ENCODE data around the gene RBM6. TPM values are rescaled to one million over a fixed set of nuclear protein-coding genes. Genes with fewer than 3 reads are reported as not detected.
"Not testable (repeated sequence)": the region's sequence is repeated elsewhere in the genome, so short reads cannot be mapped to it uniquely, and the experiment has no call there.

The RBM6 gene
- total RNA-seq, 1 experiment from 2014 or later = 58.3 TPM

- TF ChIP-seq CTCF (IDR thresholded peaks at IDR 0.05 in 2 of 3, conservative IDR thresholded peaks at IDR 0.05 in 1 of 3; ENCODE audit: borderline replicate concordance in 1 of 3, insufficient read depth in 1 of 3, low read depth in 2 of 3, low read length in 2 of 3) (no peak), CBX3 (IDR thresholded peaks at IDR 0.05; ENCODE audit: low read depth) (no peak), EGR1 (IDR thresholded peaks at IDR 0.05; ENCODE audit: low read depth) (no peak), ZNF274 (IDR thresholded peaks at IDR 0.05; ENCODE audit: low read depth, low read length) (no peak), EZH2phosphoT487 (IDR thresholded peaks at IDR 0.05; ENCODE audit: borderline replicate concordance) (no peak), POLR2A (IDR thresholded peaks at IDR 0.05; ENCODE audit: borderline replicate concordance, extremely low read depth, insufficient read depth, insufficient read length) (peak; percentile 82), YY1 (IDR thresholded peaks at IDR 0.05; ENCODE audit: extremely low read depth, insufficient replicate concordance, low read depth, low read length) (peak; percentile 69), SP1 (IDR thresholded peaks at IDR 0.05; ENCODE audit: low read depth) (no peak), ZFX (IDR thresholded peaks at IDR 0.05) (peak; percentile 88)
- TF ChIP-seq, protein P1, sequence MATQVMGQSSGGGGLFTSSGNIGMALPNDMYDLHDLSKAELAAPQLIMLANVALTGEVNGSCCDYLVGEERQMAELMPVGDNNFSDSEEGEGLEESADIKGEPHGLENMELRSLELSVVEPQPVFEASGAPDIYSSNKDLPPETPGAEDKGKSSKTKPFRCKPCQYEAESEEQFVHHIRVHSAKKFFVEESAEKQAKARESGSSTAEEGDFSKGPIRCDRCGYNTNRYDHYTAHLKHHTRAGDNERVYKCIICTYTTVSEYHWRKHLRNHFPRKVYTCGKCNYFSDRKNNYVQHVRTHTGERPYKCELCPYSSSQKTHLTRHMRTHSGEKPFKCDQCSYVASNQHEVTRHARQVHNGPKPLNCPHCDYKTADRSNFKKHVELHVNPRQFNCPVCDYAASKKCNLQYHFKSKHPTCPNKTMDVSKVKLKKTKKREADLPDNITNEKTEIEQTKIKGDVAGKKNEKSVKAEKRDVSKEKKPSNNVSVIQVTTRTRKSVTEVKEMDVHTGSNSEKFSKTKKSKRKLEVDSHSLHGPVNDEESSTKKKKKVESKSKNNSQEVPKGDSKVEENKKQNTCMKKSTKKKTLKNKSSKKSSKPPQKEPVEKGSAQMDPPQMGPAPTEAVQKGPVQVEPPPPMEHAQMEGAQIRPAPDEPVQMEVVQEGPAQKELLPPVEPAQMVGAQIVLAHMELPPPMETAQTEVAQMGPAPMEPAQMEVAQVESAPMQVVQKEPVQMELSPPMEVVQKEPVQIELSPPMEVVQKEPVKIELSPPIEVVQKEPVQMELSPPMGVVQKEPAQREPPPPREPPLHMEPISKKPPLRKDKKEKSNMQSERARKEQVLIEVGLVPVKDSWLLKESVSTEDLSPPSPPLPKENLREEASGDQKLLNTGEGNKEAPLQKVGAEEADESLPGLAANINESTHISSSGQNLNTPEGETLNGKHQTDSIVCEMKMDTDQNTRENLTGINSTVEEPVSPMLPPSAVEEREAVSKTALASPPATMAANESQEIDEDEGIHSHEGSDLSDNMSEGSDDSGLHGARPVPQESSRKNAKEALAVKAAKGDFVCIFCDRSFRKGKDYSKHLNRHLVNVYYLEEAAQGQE (IDR thresholded peaks at IDR 0.05; ENCODE audit: low read depth) = no peak
Observed at GRCh38 chr3:49903451-49904424, 36.2 kb upstream of the RBM6 start, which contains the start of gene MST1R (continued).

- H3K79me2 ChIP-seq (ENCODE audit: insufficient read depth, low read length) = peaks cover 55% of the 10 kb centered on the region
- H4K20me1 ChIP-seq (ENCODE audit: insufficient read depth); DNase-seq (ENCODE audit: low read depth, low spot score); H3K36me3 ChIP-seq (ENCODE audit: control insufficient read depth in 1 of 2, insufficient read depth in 2 of 2, low read length in 2 of 2); H3K27me3 ChIP-seq (ENCODE audit: insufficient read depth, low read length); H3K9me2 ChIP-seq (ENCODE audit: insufficient read depth); H3K9me3 ChIP-seq (ENCODE audit: control insufficient read depth in 1 of 2, insufficient read depth in 1 of 2, low read depth in 1 of 2, low read length in 2 of 2); H2AFZ ChIP-seq (ENCODE audit: low read depth, low read length, poor library complexity, severe bottlenecking); RAD21 ChIA-PET (ENCODE audit: low non-redundant PET in 1 of 2, low total read pairs in 2 of 2, uncharacterized antibody in 2 of 2, unreplicated experiment in 2 of 2); ATAC-seq; BruUV-seq (replicated peaks); intact Hi-C loops (cut with micrococcal nuclease): not testable (repeated sequence)
- ChIA-PET CTCF (interaction anchor here (1.3 to 2.7 kb wide), 3 partner anchors 25 to 101 kb away, joined by 4 to 10 read pairs (median 9); partner anchors contain the start of genes INKA1 and MON1A), POLR2A (interaction anchor here (1.4 to 3.2 kb wide), 2 partner anchors 25 to 101 kb away, joined by 3 to 12 read pairs; partner anchors contain the start of genes INKA1 and MON1A)
- peaks cover 53 to 69% of the 10 kb centered on the region in 2 experiments for H3K4me1 ChIP-seq (ENCODE audit: control insufficient read depth in 1 of 2, insufficient read depth in 2 of 2, low read length in 2 of 2)
- H3K9ac ChIP-seq (ENCODE audit: low read length) = peak overlapping the region; percentile 96
- H3K27ac ChIP-seq (ENCODE audit: low read depth, low read length) = peak overlapping the region; percentile 89
- peak overlapping the region; percentile 97 for H3K4me2 ChIP-seq (ENCODE audit: low read length)
- peak overlapping the region; percentile 75 to 79 for H3K4me3 ChIP-seq (replicated peaks in 1 of 2; ENCODE audit: low read depth in 1 of 2, low read length in 2 of 2)
Observed at GRCh38 chr3:49904448-49904847, 35.5 kb upstream of the RBM6 start.
